PFSK-1 (cell line): Measurements from ENCODE around the gene DSTYK.

Experiments used
- FOXP2 ChIP-seq: optimal IDR thresholded peaks from 2 replicates; pipeline ENCODE3; 2011; ENCODE audit warnings: borderline replicate concordance, control low read depth, inconsistent platforms; ENCODE audit not compliant: insufficient read depth; ENCODE audit errors: extremely low read length, extremely low read depth
- POLR2AphosphoS5 ChIP-seq: IDR thresholded peaks from 2 replicates; pipeline ENCODE4 v1.6.1; 2012; ENCODE audit warnings: low read depth, mild to moderate bottlenecking, control low read depth, low read length, moderate library complexity
- SIN3A ChIP-seq: IDR thresholded peaks from 2 replicates; pipeline ENCODE4 v1.6.1; 2012; ENCODE audit warnings: mild to moderate bottlenecking, low read length, moderate library complexity, borderline replicate concordance; ENCODE audit not compliant: insufficient read depth
- TAF1 ChIP-seq: IDR thresholded peaks from 2 replicates; pipeline ENCODE4 v1.6.1; 2012; ENCODE audit warnings: low read length, control low read depth, borderline replicate concordance; ENCODE audit not compliant: insufficient read depth
- TF ChIP-seq, protein P1 (sequence below), 2 experiments: IDR thresholded peaks; 2 replicates each; pipeline versions ENCODE4 v1.6.1 to v1.8.0; 2011 to 2012; ENCODE audit warnings: low read depth in 2 of 2, low read length in 2 of 2, control low read depth in 1 of 2, inconsistent platforms in 1 of 2, mild to moderate bottlenecking in 1 of 2, moderate library complexity in 1 of 2; ENCODE audit not compliant: insufficient read depth in 1 of 2

DSTYK gene

DNA sequence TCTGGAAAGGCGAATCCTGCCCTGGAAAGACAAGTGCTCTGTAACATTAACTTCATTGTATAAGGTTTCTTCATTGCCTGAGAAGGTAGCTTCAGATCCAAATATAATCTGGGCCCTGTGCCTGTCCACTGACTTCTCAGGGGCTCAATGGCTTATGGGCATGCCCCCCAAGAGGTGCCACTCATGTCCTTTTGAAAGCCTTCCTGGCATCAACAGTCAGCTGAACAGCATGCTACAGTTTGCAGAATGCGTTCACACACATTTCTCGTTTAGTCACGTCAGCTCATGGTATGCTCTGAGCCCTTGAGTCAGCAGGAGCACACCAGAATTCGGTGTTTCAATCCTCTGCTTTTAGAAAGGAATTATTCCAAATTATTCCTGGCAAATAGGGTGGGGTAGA is 40.1 kb upstream of the DSTYK start:
- TF ChIP-seq FOXP2 (no peak), TAF1 (no peak), POLR2AphosphoS5 (no peak), SIN3A (no peak)
- TF ChIP-seq, protein P1, sequence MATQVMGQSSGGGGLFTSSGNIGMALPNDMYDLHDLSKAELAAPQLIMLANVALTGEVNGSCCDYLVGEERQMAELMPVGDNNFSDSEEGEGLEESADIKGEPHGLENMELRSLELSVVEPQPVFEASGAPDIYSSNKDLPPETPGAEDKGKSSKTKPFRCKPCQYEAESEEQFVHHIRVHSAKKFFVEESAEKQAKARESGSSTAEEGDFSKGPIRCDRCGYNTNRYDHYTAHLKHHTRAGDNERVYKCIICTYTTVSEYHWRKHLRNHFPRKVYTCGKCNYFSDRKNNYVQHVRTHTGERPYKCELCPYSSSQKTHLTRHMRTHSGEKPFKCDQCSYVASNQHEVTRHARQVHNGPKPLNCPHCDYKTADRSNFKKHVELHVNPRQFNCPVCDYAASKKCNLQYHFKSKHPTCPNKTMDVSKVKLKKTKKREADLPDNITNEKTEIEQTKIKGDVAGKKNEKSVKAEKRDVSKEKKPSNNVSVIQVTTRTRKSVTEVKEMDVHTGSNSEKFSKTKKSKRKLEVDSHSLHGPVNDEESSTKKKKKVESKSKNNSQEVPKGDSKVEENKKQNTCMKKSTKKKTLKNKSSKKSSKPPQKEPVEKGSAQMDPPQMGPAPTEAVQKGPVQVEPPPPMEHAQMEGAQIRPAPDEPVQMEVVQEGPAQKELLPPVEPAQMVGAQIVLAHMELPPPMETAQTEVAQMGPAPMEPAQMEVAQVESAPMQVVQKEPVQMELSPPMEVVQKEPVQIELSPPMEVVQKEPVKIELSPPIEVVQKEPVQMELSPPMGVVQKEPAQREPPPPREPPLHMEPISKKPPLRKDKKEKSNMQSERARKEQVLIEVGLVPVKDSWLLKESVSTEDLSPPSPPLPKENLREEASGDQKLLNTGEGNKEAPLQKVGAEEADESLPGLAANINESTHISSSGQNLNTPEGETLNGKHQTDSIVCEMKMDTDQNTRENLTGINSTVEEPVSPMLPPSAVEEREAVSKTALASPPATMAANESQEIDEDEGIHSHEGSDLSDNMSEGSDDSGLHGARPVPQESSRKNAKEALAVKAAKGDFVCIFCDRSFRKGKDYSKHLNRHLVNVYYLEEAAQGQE (IDR thresholded peaks at IDR 0.05; ENCODE audit: insufficient read depth in 1 of 2, low read depth in 2 of 2, low read length in 2 of 2): no peak

DNA sequence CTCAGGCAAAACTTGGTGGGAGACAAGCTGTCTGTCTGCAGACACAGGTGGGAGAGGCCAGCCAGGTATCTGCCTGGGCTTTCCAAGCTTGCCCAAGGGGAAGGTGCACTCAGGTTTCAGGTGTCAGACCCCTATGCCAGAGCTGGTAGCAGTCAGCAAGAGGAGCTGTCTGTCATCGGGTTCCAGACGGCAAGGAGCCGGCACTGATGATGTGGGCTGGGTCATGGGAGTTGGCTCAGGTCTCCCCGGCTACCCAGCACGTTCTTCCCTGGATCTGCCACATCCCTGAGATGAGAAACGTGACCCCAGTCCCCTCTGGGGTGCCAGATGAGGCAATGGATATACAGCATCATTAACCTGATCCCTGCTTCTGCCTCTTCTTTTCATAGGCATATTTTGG is 39.2 kb upstream of the DSTYK start:
- TF ChIP-seq, protein P1 (IDR thresholded peaks at IDR 0.05; ENCODE audit: insufficient read depth in 1 of 2, low read depth in 2 of 2, low read length in 2 of 2): no peak
- TF ChIP-seq TAF1 (no peak), POLR2AphosphoS5 (no peak), FOXP2 (no peak), SIN3A (no peak)

DNA sequence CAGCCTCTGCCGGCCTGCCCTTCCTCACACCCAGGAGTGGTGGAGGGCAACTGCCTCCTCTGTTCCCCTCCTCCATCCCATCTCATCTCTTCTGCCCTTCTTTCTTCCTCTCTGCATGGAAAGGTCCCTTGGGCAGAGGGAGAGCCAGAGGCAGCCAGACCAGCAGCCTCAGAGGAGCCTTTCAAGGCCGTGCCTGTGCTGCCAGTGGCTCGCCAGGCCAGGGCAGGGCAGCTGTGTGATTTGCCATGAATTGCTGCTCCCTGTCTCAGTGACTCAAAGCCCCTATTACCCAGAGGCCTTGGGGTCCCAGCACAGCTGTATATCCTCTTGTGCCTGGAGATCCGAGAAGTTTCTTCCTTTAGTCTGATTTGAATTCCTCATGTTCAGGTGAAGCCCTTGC is 38.1 kb upstream of the DSTYK start:
- TF ChIP-seq, protein P1 (IDR thresholded peaks at IDR 0.05; ENCODE audit: insufficient read depth in 1 of 2, low read depth in 2 of 2, low read length in 2 of 2): no peak
- TF ChIP-seq TAF1 (no peak), FOXP2 (no peak)

DNA sequence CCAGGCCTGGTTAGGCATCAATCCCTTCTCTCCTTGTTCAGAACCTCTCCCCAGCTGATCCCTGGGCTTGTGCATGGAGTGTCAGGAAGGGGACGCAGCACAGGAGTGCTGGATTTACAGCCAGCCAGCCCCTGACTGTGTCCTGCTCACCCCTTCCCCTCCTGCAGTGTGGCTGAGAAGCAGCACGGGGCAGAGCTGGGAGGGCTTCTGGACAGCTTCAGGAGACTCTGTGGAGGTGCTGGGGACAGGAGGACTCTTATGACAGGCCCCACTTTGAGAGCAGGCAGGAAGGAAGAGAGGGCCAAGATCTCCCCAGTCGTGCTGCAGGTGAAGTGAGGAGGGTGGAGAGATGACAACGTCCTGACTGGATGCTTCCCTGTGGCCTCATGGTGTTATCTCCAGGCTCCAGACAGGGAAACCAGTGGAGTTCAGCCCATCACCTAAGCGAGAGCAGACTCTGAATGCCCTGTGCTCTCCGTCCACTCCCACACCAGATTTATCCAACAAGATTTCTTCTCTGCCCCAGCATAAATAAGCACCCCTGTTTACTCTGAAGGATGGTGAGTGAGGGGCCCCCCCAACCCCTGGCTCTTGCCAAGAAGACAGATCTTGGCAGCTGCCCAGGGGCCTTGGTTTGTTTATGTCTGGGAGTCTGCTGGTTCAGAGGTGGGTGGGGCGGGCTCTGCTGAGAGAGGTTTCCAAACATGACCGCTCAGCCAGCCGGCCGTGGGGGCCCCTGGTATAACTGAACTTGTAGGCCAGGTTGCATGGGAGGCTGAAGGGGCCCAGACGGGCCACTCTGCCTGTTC is 37.5 kb upstream of the DSTYK start:
- TF ChIP-seq FOXP2 (no peak), SIN3A (0 out of 2 replicates have a peak, but pooled peaks have one; percentile 33), TAF1 (no peak), POLR2AphosphoS5 (no peak)

DNA sequence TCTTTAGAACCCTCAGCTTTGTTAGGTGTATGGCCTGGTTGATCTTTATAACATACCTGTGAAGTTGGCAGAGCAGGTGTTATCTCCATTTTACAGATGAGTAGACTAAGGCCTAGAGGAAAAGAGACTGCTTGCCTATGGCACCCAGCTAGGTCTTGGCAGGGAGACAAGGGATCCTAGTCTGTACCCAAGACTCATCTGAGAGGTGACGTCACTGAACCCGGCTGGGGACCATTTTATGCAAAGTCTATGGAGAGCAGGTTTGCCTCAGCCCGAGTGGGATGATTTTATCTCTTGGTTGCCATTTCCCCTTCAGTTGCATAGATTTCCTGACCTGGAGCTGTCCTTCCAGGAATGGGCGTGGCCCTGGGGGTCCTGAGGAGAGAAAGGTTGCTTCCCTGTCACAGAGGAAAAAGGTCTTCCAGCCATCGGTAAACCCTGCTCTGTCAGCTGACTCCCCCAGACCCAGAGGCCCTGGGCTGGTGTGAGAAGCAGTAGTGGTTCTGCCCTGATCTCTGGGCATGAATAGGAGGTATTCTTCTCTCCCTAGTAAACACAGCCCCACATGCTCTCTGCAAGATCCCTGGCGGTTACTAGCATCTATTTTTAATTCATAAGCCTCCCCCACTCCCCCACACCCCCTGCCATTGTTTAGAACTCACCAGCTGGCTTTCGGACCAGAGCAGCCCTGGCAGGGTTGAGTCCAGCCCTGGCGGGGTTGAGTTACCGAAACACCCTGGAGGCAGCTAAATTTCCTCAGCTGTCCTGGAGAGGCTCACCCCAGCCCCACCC is 35.8 kb upstream of the DSTYK start:
- TF ChIP-seq, protein P1 (IDR thresholded peaks at IDR 0.05; ENCODE audit: insufficient read depth in 1 of 2, low read depth in 2 of 2, low read length in 2 of 2): no peak
- TF ChIP-seq SIN3A (no peak), POLR2AphosphoS5 (no peak), TAF1 (no peak), FOXP2 (no peak)
